Hematopoietic multipotent progenitor cell treated with erythropoietin and hydrocortisone succinate and interleukin-3 and kit ligand, for 6 days (in vitro differentiated cells): ENCODE results near the gene C2CD2.
"Not testable (repeated sequence)": the region's sequence is repeated elsewhere in the genome, so short reads cannot be mapped to it uniquely, and the experiment has no call there.

Experiments
- DNase-seq: peaks from one replicate; pipeline ENCODE4 v3.0.0-alpha.2; 2015

C2CD2 gene

DNA sequence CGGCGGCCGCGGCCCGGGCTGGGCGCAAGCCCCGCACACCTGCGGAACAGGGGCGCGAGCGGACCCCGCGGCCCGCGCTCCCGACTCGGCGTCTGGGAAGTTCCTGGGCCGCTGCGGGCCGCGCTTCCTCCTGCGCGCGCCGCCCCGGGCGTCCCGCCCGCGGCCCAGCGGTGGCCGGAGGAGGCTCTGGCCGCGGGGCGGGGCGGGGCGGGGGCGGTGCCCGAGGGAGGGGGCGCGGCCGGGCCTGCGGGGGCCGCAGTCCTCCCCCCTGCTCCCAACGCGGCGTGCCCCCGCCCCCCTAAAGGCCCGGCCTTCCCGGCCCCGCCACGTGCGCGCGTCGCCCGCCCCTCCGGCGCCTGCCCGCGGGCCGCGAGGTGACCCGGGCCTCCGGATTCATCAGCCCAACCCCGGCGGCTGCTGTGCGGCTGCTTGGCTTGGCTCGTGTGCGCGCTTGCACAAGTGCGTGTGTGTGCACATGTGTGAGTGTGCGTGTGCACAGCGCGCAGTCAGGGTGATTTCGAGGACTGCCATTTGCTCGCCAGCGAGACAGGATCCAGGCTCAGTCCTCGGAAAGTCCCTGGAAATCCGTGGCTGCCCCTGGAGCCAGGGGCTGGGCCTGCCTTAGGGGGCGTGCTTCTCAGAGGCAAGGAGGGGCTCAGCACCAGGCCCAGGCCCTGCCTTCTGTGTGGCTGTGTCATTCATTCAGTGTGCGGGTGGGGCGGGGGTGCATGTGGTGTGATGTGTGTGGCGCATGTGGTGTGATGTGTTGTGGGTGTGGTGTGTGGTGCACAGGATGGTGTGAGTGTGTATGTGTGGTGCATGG, at the start of gene C2CD2:
Gene C2CD2 (minus strand): TSS at position 188 of the 823 bp plus-strand sequence. CDS start 370 bp downstream, outside the sequence.
- peak; percentile 78 for DNase-seq

DNA sequence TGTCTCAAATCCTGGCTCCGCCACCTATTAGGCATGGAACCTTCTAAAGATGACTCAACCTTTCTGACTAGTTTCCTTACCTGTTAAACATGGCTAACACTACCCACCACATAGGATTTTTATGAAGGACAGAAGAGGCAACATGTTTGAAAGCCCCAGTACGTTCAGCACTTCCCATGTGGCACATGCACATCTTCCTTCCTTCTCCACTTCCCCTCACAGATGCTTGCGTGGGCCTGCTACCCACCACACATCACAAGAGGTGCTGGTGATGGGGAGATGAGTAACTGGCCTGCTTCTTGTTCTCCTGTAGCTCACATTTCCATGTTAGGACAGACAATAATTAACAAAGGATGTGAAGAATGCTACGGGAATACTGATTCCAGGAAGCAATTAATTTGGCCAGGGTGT, 49.2 kb upstream of the C2CD2 start:
- no peak for DNase-seq

DNA sequence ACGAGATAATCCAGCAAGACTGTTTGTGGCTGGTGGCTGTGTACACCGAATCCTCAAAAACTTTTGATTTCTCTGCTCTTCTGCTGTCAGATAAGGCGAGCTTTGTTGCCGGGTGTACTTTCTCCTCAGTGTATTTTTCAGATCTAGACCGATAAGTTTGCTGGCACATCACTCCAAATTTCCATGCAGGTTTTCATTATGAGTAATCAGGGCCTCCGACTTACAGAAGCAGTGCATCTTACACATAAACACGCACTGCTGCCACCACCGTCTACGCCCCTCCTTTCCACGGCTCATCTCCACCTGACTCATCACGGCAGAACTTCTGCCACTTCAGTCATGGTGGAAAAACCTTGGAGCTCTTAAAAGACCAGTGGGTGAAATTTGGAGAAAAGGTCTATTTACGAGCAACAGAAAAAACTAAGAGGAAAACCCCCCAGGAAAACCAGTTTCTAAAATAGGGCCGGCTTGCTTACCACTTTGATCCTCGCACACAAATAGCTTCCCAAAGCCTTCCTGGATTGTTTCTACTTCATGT, 48.7 kb upstream of the C2CD2 start:
- DNase-seq = no peak

DNA sequence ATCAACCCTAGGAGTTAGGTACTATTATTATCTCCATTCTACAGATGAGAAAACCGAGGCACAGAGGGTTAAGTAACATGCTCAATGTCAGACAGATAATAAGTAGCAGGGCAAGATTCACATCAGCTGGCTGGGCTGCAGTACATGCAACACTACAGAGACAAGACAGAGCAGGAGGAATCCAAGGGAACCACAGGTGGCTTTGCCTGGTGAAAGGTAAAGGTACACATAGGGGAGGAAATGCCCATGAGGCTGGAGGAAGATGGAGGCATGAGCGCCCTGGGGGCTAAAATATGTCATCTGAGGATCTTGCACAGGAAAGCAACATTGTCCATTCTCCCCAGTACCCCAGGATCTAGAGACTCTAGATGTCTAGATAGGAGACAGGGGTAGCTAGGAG, 48.0 kb upstream of the C2CD2 start:
- DNase-seq = no peak

DNA sequence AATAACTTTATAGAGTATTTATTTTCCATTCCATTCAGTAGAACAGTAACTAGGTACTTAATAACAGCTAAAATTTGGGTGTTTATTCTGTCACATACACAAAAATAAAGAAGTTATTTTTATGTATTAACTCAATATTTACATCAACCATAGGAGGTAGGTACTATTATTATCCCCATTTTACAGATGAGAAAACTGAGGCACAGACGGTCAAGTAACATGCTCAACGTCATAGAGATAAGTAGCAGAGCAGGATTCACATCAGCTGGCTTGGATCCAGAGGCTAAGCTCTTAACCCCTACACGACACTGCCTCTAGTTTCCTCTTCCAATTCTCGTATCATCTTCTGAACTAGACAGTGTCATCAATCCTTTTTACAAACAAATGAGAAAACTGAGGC, 47.1 kb upstream of the C2CD2 start:
- DNase-seq = no peak

DNA sequence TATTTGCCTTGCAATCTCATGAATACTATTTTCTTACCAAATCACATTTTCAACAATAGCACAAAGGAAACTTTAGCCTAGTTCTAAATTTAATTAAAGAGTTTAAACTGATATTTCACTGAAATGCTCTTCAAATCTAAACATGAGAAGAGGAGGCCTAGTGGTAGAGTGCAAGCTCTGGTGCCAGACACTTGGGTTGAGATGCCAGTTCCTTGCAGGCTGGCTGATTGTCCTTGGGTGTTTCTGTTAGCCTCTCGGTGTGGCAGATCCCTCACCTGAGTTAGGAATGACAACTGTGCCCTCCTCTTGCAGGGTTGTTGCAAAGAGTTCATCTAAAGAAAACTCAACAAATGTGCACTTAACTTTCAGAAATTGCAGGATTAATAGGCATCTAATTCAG, 43.8 kb upstream of the C2CD2 start:
- DNase-seq = no peak

DNA sequence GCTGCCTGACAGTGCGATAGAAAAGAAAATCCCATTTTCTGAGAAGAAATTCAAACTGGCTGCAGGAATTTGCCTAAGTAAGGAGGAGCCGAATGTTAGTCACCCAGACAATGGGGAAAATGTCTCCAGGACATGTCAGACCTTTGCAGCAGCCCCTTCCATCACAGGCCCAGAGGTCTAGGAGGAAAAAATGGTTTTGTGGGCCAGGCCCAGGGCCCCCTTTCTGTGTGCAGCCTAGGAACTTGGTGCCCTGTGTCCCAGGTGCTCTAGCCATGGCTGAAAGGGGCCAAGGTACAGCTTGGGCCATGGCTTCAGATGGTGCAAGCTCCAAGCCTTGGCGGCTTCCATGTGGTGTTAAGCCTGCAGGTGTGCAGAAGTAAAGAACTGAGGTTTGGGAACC, 41.8 kb upstream of the C2CD2 start:
- no peak for DNase-seq

DNA sequence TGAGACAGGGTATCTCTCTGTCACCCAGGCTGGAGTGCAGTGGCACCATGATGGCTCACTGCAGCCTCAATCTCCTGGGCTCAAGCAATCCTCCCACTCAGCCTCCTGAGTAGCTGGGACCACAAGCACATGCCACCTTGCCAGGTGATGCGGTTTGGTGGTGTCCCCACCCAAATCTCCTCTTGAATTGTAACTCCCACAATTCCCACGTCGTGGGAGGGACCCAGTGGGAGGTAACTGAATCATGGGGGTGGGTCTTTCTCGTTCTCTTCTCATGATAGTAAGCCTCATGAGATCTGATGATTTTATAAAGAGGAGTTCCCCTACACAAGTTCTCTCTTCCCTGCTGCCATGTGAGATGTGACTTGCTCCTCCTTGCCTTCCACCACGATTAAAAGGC, 40.8 kb upstream of the C2CD2 start:
- DNase-seq = not testable (repeated sequence)

DNA sequence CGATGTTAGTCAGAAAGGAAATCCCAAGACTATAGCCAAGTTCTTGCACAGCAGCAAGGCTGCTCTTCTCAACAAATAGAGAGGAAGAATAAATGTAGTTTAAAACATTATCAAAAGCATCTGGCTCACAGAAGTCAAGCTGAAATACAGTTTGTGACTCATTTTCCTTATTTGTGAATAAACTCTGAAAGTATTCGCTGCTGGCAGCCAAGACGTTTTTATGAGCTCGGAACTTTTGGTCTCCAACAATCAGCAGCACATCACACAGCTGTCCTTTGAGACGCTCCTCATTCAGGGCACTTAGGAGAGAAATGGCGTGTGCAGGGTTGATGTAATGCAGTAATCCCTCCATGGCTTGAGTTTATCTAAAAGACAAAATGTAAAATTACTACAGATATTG, 39.9 kb upstream of the C2CD2 start:
- DNase-seq = no peak

DNA sequence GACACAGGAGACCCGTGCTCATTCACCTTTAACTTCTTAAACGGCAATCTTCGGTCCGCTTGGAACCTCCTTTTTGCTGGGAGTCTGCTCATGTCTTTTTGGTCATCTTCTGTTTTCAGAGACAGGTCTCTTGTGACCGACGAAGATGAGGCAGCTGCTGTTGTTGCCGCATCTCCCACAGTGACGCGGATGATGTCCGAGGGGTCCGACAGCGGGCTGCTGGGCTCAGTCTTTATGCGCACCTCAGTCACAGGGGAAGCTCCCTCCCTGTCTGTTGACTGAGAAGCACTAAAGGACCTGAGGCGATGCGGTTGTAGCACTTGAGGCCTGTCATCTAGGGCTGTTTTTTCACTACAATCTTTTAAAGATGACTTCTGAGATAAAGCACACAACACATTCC, 38.8 kb upstream of the C2CD2 start:
- no peak for DNase-seq

DNA sequence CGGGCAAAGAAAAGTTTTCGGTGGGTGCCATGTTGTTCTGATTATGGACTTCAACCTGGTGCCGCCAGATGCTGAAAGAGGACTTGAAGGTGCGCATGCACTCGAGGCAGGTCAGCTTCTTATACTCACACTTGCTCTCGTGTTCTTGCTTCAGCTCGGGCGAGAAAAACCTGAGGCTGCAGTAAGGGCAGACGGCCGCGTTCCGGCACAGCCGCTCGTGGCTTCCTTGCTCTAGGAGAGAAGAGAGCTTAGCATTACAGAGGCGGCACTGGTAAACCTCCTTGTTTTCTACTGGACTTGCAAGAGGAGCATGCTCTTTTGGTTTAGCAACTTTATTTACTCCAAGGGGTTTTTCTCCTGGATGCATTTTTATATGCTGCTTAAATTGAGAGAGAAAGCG, 37.8 kb upstream of the C2CD2 start:
- DNase-seq = no peak

DNA sequence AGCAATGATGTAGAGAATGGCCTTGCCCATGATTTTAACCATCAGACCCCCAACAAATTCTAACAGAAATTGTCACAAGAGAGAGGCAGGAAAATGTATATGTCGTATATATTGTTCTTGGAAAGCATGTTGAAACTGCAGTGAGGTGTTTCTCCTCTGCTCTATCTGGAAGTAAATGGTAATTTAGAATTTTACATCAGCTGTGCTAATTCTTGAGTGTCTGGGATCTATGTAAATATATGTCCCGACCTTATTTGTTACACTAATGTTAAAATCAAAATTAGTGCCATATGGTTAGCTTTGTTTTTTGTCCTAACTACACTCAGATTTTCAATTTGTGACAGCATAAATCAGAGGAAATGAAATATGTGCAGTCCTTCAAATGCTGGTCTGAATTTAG, 35.9 kb upstream of the C2CD2 start:
- no peak for DNase-seq

DNA sequence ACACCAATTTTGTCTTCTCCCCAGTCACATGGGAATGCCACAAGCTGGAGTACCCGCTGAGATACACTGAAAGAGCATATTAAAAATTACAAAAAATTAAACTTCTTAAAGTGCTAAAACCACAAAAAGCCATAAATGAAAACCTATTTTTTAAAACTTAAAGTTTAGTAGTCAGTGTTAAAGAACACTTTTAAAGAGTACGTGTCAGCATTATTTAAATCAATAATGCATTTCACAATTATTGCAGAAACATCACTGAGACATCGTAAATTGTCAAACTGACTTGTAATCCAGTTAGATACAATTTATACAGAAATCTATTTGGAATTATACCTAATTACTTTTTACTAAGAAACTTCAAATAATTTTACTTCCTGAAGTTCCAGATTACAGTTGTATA, 33.5 kb upstream of the C2CD2 start:
- DNase-seq = no peak

DNA sequence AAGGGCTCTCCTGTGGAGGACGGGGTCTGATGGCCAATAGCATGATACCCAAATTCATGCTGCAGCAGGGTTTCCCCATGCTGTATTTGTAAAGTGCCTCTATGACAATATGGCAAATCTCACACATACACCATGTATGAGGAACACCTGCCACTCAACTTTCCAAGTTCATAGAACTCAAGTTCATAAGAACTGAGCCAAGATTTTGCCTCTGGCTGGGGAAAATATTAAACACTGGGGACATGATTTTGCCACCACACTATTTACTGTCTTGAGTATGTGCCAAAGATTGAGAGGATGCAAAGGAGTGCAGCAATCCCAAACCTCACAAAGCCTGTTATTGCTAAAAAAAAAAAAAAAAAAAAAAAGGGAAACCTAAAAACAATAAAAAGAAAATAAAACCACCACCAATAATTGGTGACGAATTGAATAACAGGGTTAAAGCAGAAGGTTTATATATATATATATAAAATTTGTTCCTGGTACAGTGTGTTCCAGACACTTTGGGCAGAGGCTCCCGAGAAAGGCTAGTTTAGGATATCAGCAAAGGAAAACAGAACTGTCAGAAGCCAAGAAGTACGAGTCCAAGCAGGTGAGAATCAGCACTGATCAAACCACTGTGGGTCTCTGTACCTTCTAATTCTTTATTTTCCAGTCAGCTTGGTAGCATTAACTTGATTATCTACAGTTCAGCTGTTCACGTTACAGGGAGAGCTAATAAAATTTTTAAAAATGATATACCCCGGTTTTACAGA, 32.0 kb upstream of the C2CD2 start:
- no peak for DNase-seq

DNA sequence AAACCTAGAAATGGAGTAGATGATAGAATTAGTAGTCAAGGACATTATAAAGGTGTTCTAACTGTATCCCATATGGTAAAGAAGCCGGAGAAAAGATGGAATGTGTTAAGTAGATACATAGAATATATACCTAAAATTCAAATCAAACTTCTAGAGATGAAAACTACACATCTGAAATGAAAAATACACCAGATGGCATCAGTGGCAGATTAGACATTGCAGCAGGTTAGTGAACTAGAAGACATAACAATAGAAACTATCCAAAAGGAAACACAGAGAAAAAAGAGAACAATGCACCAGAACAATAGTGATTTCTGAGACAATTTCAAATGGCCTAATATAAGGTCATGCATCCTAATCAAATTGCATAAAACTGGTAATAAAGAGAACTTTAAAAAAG, 29.4 kb upstream of the C2CD2 start:
- no peak for DNase-seq

DNA sequence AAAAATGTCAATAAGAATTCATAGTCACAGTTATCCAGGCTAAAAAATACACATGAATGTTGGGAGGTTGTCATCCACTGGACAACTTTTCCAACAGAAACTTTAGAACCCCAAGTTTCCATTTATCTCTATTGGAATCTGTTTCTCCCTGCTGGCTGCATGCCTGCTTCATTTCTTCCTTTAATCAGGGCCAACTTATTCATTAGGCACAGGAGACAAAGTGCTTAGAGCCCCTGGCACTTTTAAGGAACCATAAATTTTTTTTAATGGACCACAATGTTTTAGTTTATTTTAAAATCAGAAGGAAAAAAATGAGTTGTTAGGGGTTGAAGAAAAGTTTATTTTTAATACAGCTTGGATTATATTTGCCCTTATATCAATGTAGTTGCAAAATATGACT, 26.7 kb upstream of the C2CD2 start:
- no peak for DNase-seq

DNA sequence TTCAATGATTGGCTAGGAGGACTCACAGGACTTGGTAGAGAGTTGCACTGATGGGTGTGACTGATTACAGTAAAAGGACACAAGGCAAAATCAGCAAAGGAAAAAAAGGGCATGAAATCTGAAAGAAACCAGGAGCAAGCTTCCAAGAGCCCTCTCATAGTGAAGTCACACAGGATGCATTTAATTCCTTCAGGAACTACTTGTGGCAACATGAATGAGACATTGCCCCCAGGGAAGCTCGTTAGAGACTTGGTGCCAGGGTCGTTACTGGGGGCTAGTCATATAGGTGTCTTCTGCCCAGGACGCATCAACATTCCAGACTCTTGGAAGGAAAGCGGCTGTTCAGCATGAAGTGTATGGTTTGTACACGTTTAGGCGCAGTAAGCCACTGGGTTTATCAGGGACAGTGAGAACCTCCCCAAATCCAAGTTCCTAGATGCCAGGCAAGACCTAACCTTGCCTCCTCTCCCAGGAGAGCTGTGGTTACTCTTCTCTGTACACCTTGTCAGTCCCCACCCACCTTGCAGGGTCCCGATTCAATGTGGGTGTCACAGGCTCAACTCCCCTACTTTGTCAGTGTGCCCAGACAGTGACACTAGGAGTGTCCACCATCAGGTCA, 26.0 kb upstream of the C2CD2 start:
- DNase-seq = no peak

DNA sequence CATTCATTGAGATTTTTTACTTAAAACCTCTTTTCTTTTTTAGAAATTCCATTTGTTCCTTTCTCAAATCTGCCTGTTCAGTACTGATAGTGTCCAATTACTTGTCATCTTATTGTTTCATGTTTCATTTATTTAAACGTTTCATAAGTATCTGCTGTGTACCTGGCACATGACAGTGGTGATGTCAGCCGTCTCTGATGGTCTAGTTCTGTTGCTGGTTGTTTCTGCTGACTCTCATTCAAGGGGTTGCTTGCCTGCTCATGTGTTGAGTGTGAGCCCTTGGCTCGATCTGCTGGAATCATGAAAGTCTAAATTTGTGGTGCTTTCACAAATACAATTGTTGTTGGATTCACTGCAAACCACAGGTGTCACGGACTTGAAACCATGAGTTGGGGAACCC, 25.5 kb upstream of the C2CD2 start:
- no peak for DNase-seq

DNA sequence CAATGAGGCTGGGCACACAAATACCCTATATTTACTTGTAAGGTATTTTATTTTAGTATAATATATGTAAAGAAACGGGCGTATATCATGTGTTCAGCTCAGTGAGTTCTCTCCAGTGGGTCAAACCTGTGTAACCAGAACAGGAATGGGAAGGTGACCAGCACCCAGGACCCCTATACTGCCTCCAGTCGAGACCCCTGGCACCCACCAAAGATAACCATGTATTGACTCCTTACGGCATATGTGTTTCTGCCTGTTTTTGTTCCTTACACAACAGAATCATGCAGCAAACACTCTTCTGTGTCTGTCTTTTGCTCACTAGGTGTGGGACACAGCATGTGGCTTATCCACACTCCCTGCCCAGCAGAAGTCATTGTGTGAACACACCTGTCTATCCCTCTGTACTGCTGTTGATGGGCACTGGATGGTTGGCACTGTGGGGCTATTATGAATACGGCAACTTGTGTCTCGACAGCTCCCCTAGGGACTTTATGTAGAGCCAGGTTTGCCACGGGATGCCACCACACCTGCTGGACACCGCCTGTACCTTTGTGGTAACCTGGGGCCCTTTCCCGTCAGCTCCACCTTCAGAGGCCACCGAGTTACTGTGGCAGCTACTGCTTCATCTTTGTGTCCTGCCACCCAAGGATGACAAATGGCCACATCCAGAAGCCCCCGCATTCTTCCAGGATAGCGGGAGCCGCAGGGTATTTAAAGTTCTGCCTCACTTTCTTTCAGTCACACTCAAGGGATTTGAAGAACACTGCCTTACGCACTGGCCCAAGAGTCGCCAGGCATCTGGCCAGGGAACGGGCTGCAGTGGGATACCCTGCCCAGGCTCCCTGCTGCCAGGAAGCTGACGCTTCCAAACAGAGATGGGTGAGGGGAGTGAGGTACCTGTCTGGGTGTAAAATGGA, 23.5 kb upstream of the C2CD2 start:
- no peak for DNase-seq

DNA sequence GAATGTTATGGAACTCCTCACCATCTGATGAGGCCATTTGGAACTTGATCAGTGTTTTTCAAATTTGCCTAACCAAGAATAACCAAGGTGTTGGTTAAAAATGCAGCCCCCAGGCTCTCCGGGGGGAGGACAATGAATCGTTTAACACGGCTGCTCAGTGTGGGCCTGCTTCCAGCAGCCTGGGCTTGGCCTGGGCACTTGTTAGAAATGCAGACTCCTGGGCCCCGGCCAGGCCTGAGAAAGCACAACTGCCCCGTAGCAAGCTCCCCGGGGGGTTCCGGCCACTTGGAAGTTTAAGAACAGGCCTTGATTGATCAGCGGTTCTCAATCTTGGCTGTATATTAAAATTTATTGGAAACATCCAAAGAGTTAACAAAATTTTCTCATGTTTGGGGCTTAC, 22.8 kb upstream of the C2CD2 start:
- no peak for DNase-seq

DNA sequence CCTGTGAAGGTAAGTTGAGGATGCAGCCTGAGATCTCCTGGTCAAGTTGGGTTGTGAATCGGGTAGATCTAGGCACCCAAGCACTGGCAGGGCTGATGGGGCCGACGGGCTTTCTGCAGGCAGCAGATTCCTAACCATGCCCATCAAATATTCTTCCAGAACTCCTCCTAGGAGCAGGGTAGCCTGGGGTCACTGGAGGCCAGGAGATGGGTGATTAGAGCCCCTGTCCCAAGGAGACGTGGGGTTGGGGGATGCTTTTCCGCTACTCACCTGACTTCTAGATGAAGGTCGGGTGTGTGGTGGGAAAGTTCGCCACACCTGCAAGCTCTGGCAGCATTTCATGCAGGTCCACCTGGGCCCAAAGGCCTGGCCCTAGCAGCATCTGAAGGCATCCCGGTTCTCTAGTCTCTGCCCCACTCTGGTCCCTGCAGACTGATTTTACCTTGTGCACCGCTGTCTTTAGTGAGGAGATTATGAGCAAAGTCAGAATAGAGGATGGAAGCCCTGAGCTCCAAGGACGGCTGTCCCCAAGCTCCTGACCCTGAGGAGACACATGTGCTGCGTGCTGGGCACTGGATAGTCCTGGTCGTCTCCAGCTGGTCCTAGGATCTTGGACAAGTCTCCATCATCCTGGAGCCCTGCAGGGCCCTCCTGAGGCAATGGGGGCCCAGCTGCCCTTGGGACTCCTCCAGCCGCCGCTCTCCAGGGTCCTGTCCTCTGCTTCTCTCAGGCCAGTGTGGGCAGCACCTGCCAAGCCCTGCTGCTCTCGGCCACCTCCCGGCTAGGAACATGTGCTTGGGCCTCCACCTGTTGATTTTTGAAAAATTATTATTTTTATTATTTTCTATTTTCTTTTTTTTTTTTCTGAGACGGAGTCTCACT, 21.8 kb upstream of the C2CD2 start:
- DNase-seq = no peak

DNA sequence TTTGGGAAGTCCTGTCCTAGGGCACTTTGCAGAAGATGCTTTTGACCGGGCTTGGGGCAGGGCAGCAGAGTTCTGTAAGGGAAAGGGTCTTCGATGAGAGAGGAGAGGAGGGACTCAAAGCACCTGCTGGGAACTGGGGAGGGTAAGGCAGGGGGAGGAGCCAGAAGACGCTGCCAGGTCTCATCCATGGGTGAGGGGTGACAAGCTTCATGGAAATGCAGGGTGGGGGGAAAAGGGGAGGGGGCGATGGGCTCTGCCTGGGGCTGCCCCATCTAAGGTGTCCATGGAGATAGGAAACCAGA, 20.9 kb upstream of the C2CD2 start:
- DNase-seq = no peak
